Gastrocnemius medialis (tissue), 4 donors: ENCODE data around the gene GPRC5A.
"Not testable (repeated sequence)": the region's sequence is repeated elsewhere in the genome, so short reads cannot be mapped to it uniquely, and the experiment has no call there.

Experiments used
- CTCF ChIP-seq, 5 experiments: fragments of 450-650 bp in 3 of 5; fragments of 200-600 bp in 2 of 5; sonication (generic) in 2 of 5; IDR thresholded peaks in 4 of 5; conservative IDR thresholded peaks in 1 of 5; 1 replicate in 4 of 5; 2 replicates in 1 of 5; pipeline ENCODE4 v1.5.1; 2016 to 2019; ENCODE audit warnings: antibody characterized with exemption in 5 of 5, mild to moderate bottlenecking in 3 of 5, moderate library complexity in 3 of 5
- POLR2A ChIP-seq, 2 donors: fragments of 450-650 bp; IDR thresholded peaks; one replicate each; pipeline ENCODE4 v1.6.1; 2017; ENCODE audit warnings: antibody characterized with exemption in 2 of 2, mild to moderate bottlenecking in 2 of 2, moderate library complexity in 2 of 2

GRCh38 chr12:12846780-12847179, 44.6 kb upstream of the GPRC5A start:
- TF ChIP-seq CTCF (IDR thresholded peaks at IDR 0.05 in 4 of 5, conservative IDR thresholded peaks at IDR 0.05 in 1 of 5); POLR2A (IDR thresholded peaks at IDR 0.05): not testable (repeated sequence)
